Type B pancreatic cell (in vitro differentiated cells): Measurements from ENCODE around the gene TM4SF4. TPM values are rescaled to one million over a fixed set of nuclear protein-coding genes. Genes with fewer than 3 reads are reported as not detected.

ENCODE experiments used
- total RNA-seq: library from RNA; stranded (reverse); gene quantifications from 2 replicates; pipeline ENCODE4 v1.2.1, GENCODE V29; 2021; ENCODE audit warnings: low replicate concordance

Gene TM4SF4
- total RNA-seq, 1 donor from 2014 or later: 18.1 TPM

Other genes with a start within 250 kb of the TM4SF4 start
- 0.33 TPM in 1 of 2 replicates, not detected in the other for gene TM4SF18, start 141.1 kb upstream of the TM4SF4 start, total RNA-seq
- 39.4 and 82.3 TPM in 2 replicates for gene TM4SF1, start 97.0 kb upstream of the TM4SF4 start, total RNA-seq
- 45.4 and 65.0 TPM in 2 replicates for gene WWTR1, start 183.3 kb downstream of the TM4SF4 start, total RNA-seq